ENCODE results near the gene NTRK2. TPM values are rescaled to one million over a fixed set of nuclear protein-coding genes. Genes with fewer than 3 reads are reported as not detected.

NTRK2 gene
- polyA plus RNA-seq, 1 donor (not counting 4 experiments of a cell fraction or from before 2014, with no cell fraction given): 0.08 TPM

- no peak for TF ChIP-seq EZH2 (IDR thresholded peaks at IDR 0.05; ENCODE audit: low read length)
- TF ChIP-seq, protein P1, sequence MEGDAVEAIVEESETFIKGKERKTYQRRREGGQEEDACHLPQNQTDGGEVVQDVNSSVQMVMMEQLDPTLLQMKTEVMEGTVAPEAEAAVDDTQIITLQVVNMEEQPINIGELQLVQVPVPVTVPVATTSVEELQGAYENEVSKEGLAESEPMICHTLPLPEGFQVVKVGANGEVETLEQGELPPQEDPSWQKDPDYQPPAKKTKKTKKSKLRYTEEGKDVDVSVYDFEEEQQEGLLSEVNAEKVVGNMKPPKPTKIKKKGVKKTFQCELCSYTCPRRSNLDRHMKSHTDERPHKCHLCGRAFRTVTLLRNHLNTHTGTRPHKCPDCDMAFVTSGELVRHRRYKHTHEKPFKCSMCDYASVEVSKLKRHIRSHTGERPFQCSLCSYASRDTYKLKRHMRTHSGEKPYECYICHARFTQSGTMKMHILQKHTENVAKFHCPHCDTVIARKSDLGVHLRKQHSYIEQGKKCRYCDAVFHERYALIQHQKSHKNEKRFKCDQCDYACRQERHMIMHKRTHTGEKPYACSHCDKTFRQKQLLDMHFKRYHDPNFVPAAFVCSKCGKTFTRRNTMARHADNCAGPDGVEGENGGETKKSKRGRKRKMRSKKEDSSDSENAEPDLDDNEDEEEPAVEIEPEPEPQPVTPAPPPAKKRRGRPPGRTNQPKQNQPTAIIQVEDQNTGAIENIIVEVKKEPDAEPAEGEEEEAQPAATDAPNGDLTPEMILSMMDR (optimal IDR thresholded peaks at IDR 0.05 in 1 of 3, IDR thresholded peaks at IDR 0.05 in 1 of 3, conservative IDR thresholded peaks at IDR 0.05 in 1 of 3; ENCODE audit: extremely low read depth in 1 of 3, insufficient read depth in 2 of 3, low read length in 3 of 3): no peak
- H2AFZ ChIP-seq (ENCODE audit: control insufficient read depth, low read length): no peak overlapping the region
- H3K27ac ChIP-seq (ENCODE audit: control insufficient read depth, insufficient read depth, low read length): no peak overlapping the region
- no peaks in the 10 kb centered on the region for H3K79me2 ChIP-seq (ENCODE audit: control insufficient read depth, insufficient read depth, low read length)
- DNase-seq (ENCODE audit: low read depth, low spot score): no peak
- no peaks in the 10 kb centered on the region for H3K36me3 ChIP-seq (ENCODE audit: control insufficient read depth in 2 of 2, extremely low read depth in 1 of 2, insufficient read depth in 2 of 2, low read length in 2 of 2)
- dilution Hi-C loops (cut with MboI; ENCODE audit: extremely low pct_ligation_motif_present, low sequenced_read_pairs): no loop called here
- H3K4me1 ChIP-seq (ENCODE audit: control insufficient read depth, extremely low read depth, insufficient read depth, low read length): no peaks in the 10 kb centered on the region
- H3K9ac ChIP-seq (ENCODE audit: control insufficient read depth, extremely low read depth, insufficient read depth, low read length): no peak overlapping the region
- no peak overlapping the region for H3K4me2 ChIP-seq (ENCODE audit: control insufficient read depth, extremely low read depth, insufficient read depth, low read depth, low read length)
- H3K9me3 ChIP-seq (ENCODE audit: control insufficient read depth, low read depth, low read length): no peaks in the 10 kb centered on the region
- no peaks in the 10 kb centered on the region for H3K9me1 ChIP-seq (ENCODE audit: control insufficient read depth, extremely low read depth, insufficient read depth, low read length)
- FAIRE-seq: no peak
- H4K20me1 ChIP-seq (ENCODE audit: control insufficient read depth, extremely low read depth, insufficient read depth, low read length): no peaks in the 10 kb centered on the region
- H3K27me3 ChIP-seq (ENCODE audit: control insufficient read depth, extremely low read depth, insufficient read depth, low read length): no peaks in the 10 kb centered on the region
- H3K4me3 ChIP-seq (ENCODE audit: control insufficient read depth in 2 of 3, extremely low read depth in 1 of 3, insufficient read depth in 2 of 3, low read depth in 1 of 3, low read length in 3 of 3): no peak overlapping the region
Observed at GRCh38 chr9:84779883-84780282, 110.4 kb downstream of the NTRK2 start.

GRCh38 chr9:84780385-84780784 is 110.9 kb downstream of the NTRK2 start:
- no peaks in the 10 kb centered on the region for H3K79me2 ChIP-seq (ENCODE audit: control insufficient read depth, insufficient read depth, low read length)
- no peaks in the 10 kb centered on the region for H4K20me1 ChIP-seq (ENCODE audit: control insufficient read depth, extremely low read depth, insufficient read depth, low read length)
- H3K9ac ChIP-seq (ENCODE audit: control insufficient read depth, extremely low read depth, insufficient read depth, low read length): no peak overlapping the region
- DNase-seq (ENCODE audit: low read depth, low spot score) (no peak), FAIRE-seq (no peak)
- dilution Hi-C loops (cut with MboI; ENCODE audit: extremely low pct_ligation_motif_present, low sequenced_read_pairs): no loop called here
- H3K36me3 ChIP-seq (ENCODE audit: control insufficient read depth in 2 of 2, extremely low read depth in 1 of 2, insufficient read depth in 2 of 2, low read length in 2 of 2): no peaks in the 10 kb centered on the region
- H2AFZ ChIP-seq (ENCODE audit: control insufficient read depth, low read length): no peak overlapping the region
- no peaks in the 10 kb centered on the region for H3K27me3 ChIP-seq (ENCODE audit: control insufficient read depth, extremely low read depth, insufficient read depth, low read length)
- H3K27ac ChIP-seq (ENCODE audit: control insufficient read depth, insufficient read depth, low read length): no peak overlapping the region
- H3K4me3 ChIP-seq (ENCODE audit: control insufficient read depth in 2 of 3, extremely low read depth in 1 of 3, insufficient read depth in 2 of 3, low read depth in 1 of 3, low read length in 3 of 3): no peak overlapping the region
- H3K4me1 ChIP-seq (ENCODE audit: control insufficient read depth, extremely low read depth, insufficient read depth, low read length): no peaks in the 10 kb centered on the region
- TF ChIP-seq, protein P1 (optimal IDR thresholded peaks at IDR 0.05 in 1 of 3, IDR thresholded peaks at IDR 0.05 in 1 of 3, conservative IDR thresholded peaks at IDR 0.05 in 1 of 3; ENCODE audit: extremely low read depth in 1 of 3, insufficient read depth in 2 of 3, low read length in 3 of 3): no peak
- TF ChIP-seq EZH2 (IDR thresholded peaks at IDR 0.05; ENCODE audit: low read length): no peak
- H3K9me1 ChIP-seq (ENCODE audit: control insufficient read depth, extremely low read depth, insufficient read depth, low read length): no peaks in the 10 kb centered on the region
- no peak overlapping the region for H3K4me2 ChIP-seq (ENCODE audit: control insufficient read depth, extremely low read depth, insufficient read depth, low read depth, low read length)
- no peaks in the 10 kb centered on the region for H3K9me3 ChIP-seq (ENCODE audit: control insufficient read depth, low read depth, low read length)
